A549 (cell line): ENCODE measurements around the gene CHST13. TPM values are rescaled to one million over a fixed set of nuclear protein-coding genes. Genes with fewer than 3 reads are reported as not detected.

Experiments used
- ATAC-seq, 2 experiments: fragments of 200-7000 bp in 1 of 2; fragments of >200 bp in 1 of 2; cut with Nextera tagmentation in 1 of 2; cut with Tn5 transposase in 1 of 2; 3 replicates each; pipeline versions ENCODE4 v1.8.0 to v1.9.1; 2018 to 2020; ENCODE audit warnings: mild to moderate bottlenecking in 1 of 2, moderate library complexity in 1 of 2
- CTCF ChIA-PET: fragments of 300-600 bp; sonication (Branson Sonifier 250); formaldehyde crosslinking; extraction: SDS; loops from one replicate; lab custom pipeline; 2021; ENCODE audit warnings: antibody characterized with exemption, inconsistent platforms; lab: Yijun Ruan, JAX
- POLR2A ChIA-PET: fragments of 350-600 bp; formaldehyde crosslinking; extraction: SDS; loops from one replicate; lab custom pipeline; 2021; ENCODE audit warnings: antibody characterized with exemption, inconsistent platforms; lab: Yijun Ruan, JAX
- DNase-seq, 2 experiments: peaks; one replicate each; pipeline versions ENCODE4 v3.0.0 to v3.0.0-alpha.2; 2011 to 2016; ENCODE audit warnings: low read depth in 1 of 2, low spot score in 1 of 2
- FAIRE-seq: peaks from 2 replicates; lab custom pipeline; 2011; peaks lifted over from hg19 to GRCh38; lab: Jason Lieb, UNC
- H3K27ac ChIP-seq, 2 experiments: fragments of >200 bp; sonication (Bioruptor Twin); formaldehyde crosslinking; 3 replicates each; pipeline ENCODE4 v1.5.1; 2016 to 2017
- H3K4me1 ChIP-seq: fragments of >200 bp; sonication (Bioruptor Twin); formaldehyde crosslinking; 3 replicates; pipeline ENCODE4 v1.6.1; 2016
- H3K4me2 ChIP-seq: fragments of >200 bp; sonication (Bioruptor Twin); formaldehyde crosslinking; 3 replicates; pipeline ENCODE4 v1.6.1; 2016
- H3K4me3 ChIP-seq: fragments of >200 bp; sonication (Bioruptor Twin); formaldehyde crosslinking; 3 replicates; pipeline ENCODE4 v1.5.1; 2016
- H3K9me3 ChIP-seq: fragments of >200 bp; sonication (Bioruptor Twin); formaldehyde crosslinking; 3 replicates; pipeline ENCODE4 v1.6.1; 2016
- CBX8 ChIP-seq: fragments of 200-600 bp; sonication (generic); IDR thresholded peaks from 2 replicates; pipeline ENCODE4 v1.6.1; 2016
- EHMT2 ChIP-seq: fragments of 200-600 bp; sonication (generic); IDR thresholded peaks from 2 replicates; pipeline ENCODE4 v1.6.1; 2016; ENCODE audit warnings: antibody characterized with exemption, low read depth, mild to moderate bottlenecking, moderate library complexity
- EP300 ChIP-seq, 2 experiments: fragments of >200 bp; sonication (Bioruptor Twin); formaldehyde crosslinking; IDR thresholded peaks; 2 replicates in 1 of 2; 3 replicates in 1 of 2; pipeline ENCODE4 v1.6.1; 2016 to 2017
- ESRRA ChIP-seq: fragments of 150-350 bp; IDR thresholded peaks from 2 replicates; pipeline ENCODE4 v1.6.1; 2014; ENCODE audit warnings: mild to moderate bottlenecking, low read length, borderline replicate concordance
- FOSL2 ChIP-seq, 2 experiments: fragments of 450-650 bp in 1 of 2; fragments of >200 bp in 1 of 2; sonication (Bioruptor Twin) in 1 of 2; formaldehyde crosslinking; IDR thresholded peaks; 2 replicates each; pipeline versions ENCODE4 v1.5.0 to v1.6.1; 2016 to 2020; ENCODE audit warnings: mild to moderate bottlenecking in 1 of 2, moderate library complexity in 1 of 2
- FOXS1 ChIP-seq: fragments of 250-450 bp; sonication (Bioruptor Pico); IDR thresholded peaks from 2 replicates; pipeline ENCODE4 v1.5.0; 2020; ENCODE audit warnings: mild to moderate bottlenecking, moderate library complexity
- GATA3 ChIP-seq: IDR thresholded peaks from 2 replicates; pipeline ENCODE4 v1.6.1; 2012; ENCODE audit warnings: borderline replicate concordance
- HEYL ChIP-seq: fragments of 250-450 bp; sonication (Bioruptor Pico); IDR thresholded peaks from 2 replicates; pipeline ENCODE4 v1.8.0; 2021; ENCODE audit warnings: mild to moderate bottlenecking, moderate library complexity
- HOXA7 ChIP-seq: fragments of 250-450 bp; sonication (Bioruptor Pico); IDR thresholded peaks from 2 replicates; pipeline ENCODE4 v1.5.0; 2020; ENCODE audit warnings: mild to moderate bottlenecking, moderate library complexity
- HOXB13 ChIP-seq: fragments of 250-450 bp; sonication (Bioruptor Pico); IDR thresholded peaks from 2 replicates; pipeline ENCODE4 v1.5.0; 2020; ENCODE audit warnings: low read depth, mild to moderate bottlenecking, moderate library complexity
- HOXB5 ChIP-seq: fragments of 250-450 bp; sonication (Bioruptor Pico); IDR thresholded peaks from 2 replicates; pipeline ENCODE4 v1.5.0; 2020; ENCODE audit warnings: mild to moderate bottlenecking, moderate library complexity
- KDM5A ChIP-seq: fragments of 200-600 bp; sonication (generic); IDR thresholded peaks from 2 replicates; pipeline ENCODE4 v1.6.1; 2016; ENCODE audit warnings: antibody characterized with exemption, mild to moderate bottlenecking
- MAFK ChIP-seq: fragments of 450-650 bp; IDR thresholded peaks from 2 replicates; pipeline ENCODE4 v1.6.1; 2014; ENCODE audit not compliant: partially characterized antibody
- PHF8 ChIP-seq: fragments of 200-600 bp; sonication (generic); IDR thresholded peaks from 2 replicates; pipeline ENCODE4 v1.6.1; 2016; ENCODE audit warnings: low read depth, mild to moderate bottlenecking, antibody characterized with exemption, moderate library complexity, borderline replicate concordance
- POLR2A ChIP-seq: IDR thresholded peaks from 2 replicates; pipeline ENCODE4 v1.6.1; 2012; ENCODE audit warnings: mild to moderate bottlenecking, low read length
- RCOR1 ChIP-seq: fragments of 150-350 bp; IDR thresholded peaks from 2 replicates; pipeline ENCODE4 v1.6.1; 2014; ENCODE audit warnings: antibody characterized with exemption, low read length, low read depth
- TFCP2L1 ChIP-seq: fragments of 250-450 bp; sonication (Bioruptor Pico); IDR thresholded peaks from 2 replicates; pipeline ENCODE4 v1.5.0; 2021; ENCODE audit warnings: mild to moderate bottlenecking
- TP53 ChIP-seq: fragments of 250-450 bp; sonication (Bioruptor Pico); IDR thresholded peaks from 2 replicates; pipeline ENCODE4 v1.5.0; 2021; ENCODE audit warnings: mild to moderate bottlenecking, moderate library complexity
- ZC3H11A ChIP-seq: fragments of 450-650 bp; IDR thresholded peaks from 2 replicates; pipeline ENCODE4 v1.6.1; 2014; ENCODE audit warnings: antibody characterized with exemption, mild to moderate bottlenecking
- ZNF302 ChIP-seq: fragments of 250-450 bp; sonication (Bioruptor Pico); IDR thresholded peaks from 2 replicates; pipeline ENCODE4 v1.9.0; 2021; ENCODE audit warnings: inconsistent platforms, mild to moderate bottlenecking, moderate library complexity
- WGBS: methylation state at CpG from one replicate; pipeline ENCODE4 v1.1.6; 2017; ENCODE audit errors: missing lambda C conversion rate; 5-methylcytosine and 5-hydroxymethylcytosine counted together
- polyA plus RNA-seq, 4 experiments: library from polyadenylated mRNA; depleted of rRNA in 3 of 4; stranded (reverse); fragments of >200 nt; fragmentation: RNase III in 1 of 4; extraction: RNeasy Plus Mini Kit Qiagen cat#74134 plus additional on column Dnase treatment in 1 of 4; gene quantifications; 2 replicates in 3 of 4; 3 replicates in 1 of 4; pipeline ENCODE4 v1.2.3, GENCODE V29; 2011 to 2017
- TF ChIP-seq, protein P1 (sequence below): fragments of 200-600 bp; sonication (generic); IDR thresholded peaks from 2 replicates; pipeline ENCODE4 v1.6.1; 2016; ENCODE audit warnings: antibody characterized with exemption, mild to moderate bottlenecking, moderate library complexity
- TF ChIP-seq, protein P2 (sequence below): fragments of 250-450 bp; sonication (Bioruptor Pico); IDR thresholded peaks from 2 replicates; pipeline ENCODE4 v1.5.0; 2020; ENCODE audit warnings: low read depth, mild to moderate bottlenecking, moderate library complexity
- TF ChIP-seq, protein P3 (sequence below): fragments of >200 bp; sonication (Bioruptor Twin); formaldehyde crosslinking; IDR thresholded peaks from 3 replicates; pipeline ENCODE4 v1.5.1; 2016
- TF ChIP-seq, protein P4 (sequence below): IDR thresholded peaks from 2 replicates; pipeline ENCODE4 v1.6.1; 2012; ENCODE audit warnings: low read depth, borderline replicate concordance
- TF ChIP-seq, protein P5 (sequence below): IDR thresholded peaks from 2 replicates; pipeline ENCODE4 v1.6.1; 2012

Gene CHST13
- polyA plus RNA-seq, 2 of the 4 experiments (the other 2 are of a cell fraction): 0.30 to 0.59 TPM

DNA sequence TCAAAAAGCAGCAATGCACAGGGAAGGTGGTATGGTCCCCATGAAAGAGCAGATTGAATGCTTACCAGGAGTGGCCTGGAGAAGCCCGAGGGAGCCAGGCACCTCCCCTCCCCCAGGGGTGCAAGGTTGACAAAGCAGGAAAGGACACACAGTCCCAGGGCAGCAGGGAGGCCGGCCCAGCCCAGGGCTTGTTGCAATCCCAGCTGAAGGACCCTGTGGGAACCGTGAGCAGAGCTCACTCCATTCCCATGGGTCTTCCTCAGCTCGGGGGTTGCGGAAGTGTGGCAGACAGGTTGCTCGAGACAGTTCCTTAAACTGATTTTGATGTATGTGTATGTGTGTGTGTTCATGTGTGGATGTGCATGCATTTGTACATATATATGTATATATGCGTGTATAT is 22.2 kb upstream of the CHST13 start:
- TF ChIP-seq EP300 (IDR thresholded peaks at IDR 0.05) (no peak), MAFK (no peak), RCOR1 (no peak)
- Histone ChIP-seq H3K9me3 (no peaks in the 10 kb centered on the region), H3K4me2 (no peak overlapping the region), H3K4me3 (no peak overlapping the region), H3K27ac (no peak overlapping the region), H3K4me1 (no peaks in the 10 kb centered on the region)
- ChIA-PET CTCF (no interaction called here), POLR2A (no interaction called here)
- WGBS: 75% methylated on average over 5 of the region's 7 CpGs
- no peak for FAIRE-seq
- DNase-seq: no peak
- ATAC-seq: no peak

DNA sequence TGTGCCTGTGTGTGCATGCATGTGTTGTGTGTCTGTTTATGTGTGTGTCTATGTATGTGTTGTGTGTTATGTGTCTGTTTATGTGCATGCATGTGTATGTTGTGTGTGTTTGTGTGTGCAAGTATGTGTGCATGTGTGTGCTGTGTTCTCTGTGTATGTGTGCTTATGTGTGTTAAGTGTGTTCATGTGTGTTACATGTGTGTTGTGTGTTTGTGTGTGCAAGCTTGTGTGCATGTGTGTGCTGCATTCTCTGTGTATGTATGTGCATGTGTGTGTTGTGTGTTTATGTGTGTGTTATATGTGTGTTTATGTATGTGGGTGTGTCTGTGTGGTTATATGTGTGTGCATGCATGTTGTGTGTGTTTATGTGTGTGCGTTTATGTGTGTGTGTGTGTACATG is 21.3 kb upstream of the CHST13 start:
- Histone ChIP-seq H3K4me2 (no peak overlapping the region), H3K9me3 (no peaks in the 10 kb centered on the region), H3K4me3 (no peak overlapping the region), H3K4me1 (no peaks in the 10 kb centered on the region), H3K27ac (no peak overlapping the region)
- WGBS: 29% methylated on average over 1 of the region's 1 CpG
- TF ChIP-seq FOXS1: no peak
- no peak for TF ChIP-seq EHMT2
- TF ChIP-seq TP53: no peak
- no peak for TF ChIP-seq CBX8
- no peak for TF ChIP-seq ZNF302 (CRISPR knock-in tag)
- no peak for TF ChIP-seq HOXA7
- TF ChIP-seq POLR2A: no peak
- TF ChIP-seq TFCP2L1: no peak
- TF ChIP-seq ZC3H11A: no peak
- TF ChIP-seq PHF8: no peak
- TF ChIP-seq MAFK: no peak
- DNase-seq (no peak), FAIRE-seq (no peak), ATAC-seq (no peak)
- ChIA-PET POLR2A (no interaction called here), CTCF (interaction anchor here (3.8 kb wide), 1 partner anchor 20 kb away, joined by 21 read pairs; the partner anchor contains the start of gene CHST13)

DNA sequence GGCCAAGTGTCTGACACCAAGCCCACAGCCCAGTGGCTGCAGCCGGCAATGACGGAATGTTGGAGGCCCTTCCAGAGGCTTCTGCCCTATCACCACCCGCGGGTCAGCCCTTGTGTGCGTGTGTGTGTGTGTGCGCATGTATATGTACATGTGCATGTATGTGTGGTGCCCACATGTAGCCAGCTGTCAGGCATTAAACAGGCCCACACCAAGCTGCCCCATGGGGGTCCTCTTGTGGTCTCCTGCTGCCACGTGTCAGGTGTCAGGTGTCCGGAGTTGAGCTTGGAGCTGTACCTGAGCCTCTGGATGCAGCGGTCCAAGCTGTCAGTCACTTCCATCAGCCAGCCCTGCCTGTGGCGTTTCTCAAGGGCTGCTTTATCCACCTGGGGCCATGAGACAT is 20.3 kb upstream of the CHST13 start:
- CTCF ChIA-PET: interaction anchor here (0.7 to 3.8 kb wide), 2 partner anchors 19 to 393 kb away, joined by 3 to 21 read pairs; partner anchors contain the start of gene CHST13
- no peak for FAIRE-seq
- no peak overlapping the region for H3K4me2 ChIP-seq
- H3K4me1 ChIP-seq: no peaks in the 10 kb centered on the region
- TF ChIP-seq GATA3 (no peak), FOSL2 (IDR thresholded peaks at IDR 0.05) (no peak), FOSL2 (CRISPR knock-in tag; IDR thresholded peaks at IDR 0.05) (no peak), EHMT2 (no peak), HOXB13 (CRISPR knock-in tag) (no peak), ESRRA (no peak), ZC3H11A (no peak), HEYL (CRISPR knock-in tag) (no peak), MAFK (no peak), HOXB5 (CRISPR knock-in tag) (no peak), POLR2A (no peak), KDM5A (no peak), FOXS1 (no peak)
- TF ChIP-seq, protein P1, sequence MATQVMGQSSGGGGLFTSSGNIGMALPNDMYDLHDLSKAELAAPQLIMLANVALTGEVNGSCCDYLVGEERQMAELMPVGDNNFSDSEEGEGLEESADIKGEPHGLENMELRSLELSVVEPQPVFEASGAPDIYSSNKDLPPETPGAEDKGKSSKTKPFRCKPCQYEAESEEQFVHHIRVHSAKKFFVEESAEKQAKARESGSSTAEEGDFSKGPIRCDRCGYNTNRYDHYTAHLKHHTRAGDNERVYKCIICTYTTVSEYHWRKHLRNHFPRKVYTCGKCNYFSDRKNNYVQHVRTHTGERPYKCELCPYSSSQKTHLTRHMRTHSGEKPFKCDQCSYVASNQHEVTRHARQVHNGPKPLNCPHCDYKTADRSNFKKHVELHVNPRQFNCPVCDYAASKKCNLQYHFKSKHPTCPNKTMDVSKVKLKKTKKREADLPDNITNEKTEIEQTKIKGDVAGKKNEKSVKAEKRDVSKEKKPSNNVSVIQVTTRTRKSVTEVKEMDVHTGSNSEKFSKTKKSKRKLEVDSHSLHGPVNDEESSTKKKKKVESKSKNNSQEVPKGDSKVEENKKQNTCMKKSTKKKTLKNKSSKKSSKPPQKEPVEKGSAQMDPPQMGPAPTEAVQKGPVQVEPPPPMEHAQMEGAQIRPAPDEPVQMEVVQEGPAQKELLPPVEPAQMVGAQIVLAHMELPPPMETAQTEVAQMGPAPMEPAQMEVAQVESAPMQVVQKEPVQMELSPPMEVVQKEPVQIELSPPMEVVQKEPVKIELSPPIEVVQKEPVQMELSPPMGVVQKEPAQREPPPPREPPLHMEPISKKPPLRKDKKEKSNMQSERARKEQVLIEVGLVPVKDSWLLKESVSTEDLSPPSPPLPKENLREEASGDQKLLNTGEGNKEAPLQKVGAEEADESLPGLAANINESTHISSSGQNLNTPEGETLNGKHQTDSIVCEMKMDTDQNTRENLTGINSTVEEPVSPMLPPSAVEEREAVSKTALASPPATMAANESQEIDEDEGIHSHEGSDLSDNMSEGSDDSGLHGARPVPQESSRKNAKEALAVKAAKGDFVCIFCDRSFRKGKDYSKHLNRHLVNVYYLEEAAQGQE: no peak
- TF ChIP-seq, protein P2, sequence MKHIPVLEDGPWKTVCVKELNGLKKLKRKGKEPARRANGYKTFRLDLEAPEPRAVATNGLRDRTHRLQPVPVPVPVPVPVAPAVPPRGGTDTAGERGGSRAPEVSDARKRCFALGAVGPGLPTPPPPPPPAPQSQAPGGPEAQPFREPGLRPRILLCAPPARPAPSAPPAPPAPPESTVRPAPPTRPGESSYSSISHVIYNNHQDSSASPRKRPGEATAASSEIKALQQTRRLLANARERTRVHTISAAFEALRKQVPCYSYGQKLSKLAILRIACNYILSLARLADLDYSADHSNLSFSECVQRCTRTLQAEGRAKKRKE (CRISPR knock-in tag): no peak
- TF ChIP-seq, protein P3, sequence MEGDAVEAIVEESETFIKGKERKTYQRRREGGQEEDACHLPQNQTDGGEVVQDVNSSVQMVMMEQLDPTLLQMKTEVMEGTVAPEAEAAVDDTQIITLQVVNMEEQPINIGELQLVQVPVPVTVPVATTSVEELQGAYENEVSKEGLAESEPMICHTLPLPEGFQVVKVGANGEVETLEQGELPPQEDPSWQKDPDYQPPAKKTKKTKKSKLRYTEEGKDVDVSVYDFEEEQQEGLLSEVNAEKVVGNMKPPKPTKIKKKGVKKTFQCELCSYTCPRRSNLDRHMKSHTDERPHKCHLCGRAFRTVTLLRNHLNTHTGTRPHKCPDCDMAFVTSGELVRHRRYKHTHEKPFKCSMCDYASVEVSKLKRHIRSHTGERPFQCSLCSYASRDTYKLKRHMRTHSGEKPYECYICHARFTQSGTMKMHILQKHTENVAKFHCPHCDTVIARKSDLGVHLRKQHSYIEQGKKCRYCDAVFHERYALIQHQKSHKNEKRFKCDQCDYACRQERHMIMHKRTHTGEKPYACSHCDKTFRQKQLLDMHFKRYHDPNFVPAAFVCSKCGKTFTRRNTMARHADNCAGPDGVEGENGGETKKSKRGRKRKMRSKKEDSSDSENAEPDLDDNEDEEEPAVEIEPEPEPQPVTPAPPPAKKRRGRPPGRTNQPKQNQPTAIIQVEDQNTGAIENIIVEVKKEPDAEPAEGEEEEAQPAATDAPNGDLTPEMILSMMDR: no peak
- TF ChIP-seq, protein P4, sequence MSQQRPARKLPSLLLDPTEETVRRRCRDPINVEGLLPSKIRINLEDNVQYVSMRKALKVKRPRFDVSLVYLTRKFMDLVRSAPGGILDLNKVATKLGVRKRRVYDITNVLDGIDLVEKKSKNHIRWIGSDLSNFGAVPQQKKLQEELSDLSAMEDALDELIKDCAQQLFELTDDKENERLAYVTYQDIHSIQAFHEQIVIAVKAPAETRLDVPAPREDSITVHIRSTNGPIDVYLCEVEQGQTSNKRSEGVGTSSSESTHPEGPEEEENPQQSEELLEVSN: no peak
- TF ChIP-seq, protein P5, sequence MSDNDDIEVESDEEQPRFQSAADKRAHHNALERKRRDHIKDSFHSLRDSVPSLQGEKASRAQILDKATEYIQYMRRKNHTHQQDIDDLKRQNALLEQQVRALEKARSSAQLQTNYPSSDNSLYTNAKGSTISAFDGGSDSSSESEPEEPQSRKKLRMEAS: no peak
- TF ChIP-seq, all 56 proteins: peak for 0
- DNase-seq (no peak), ATAC-seq (no peak)
- 80% methylated on average over 1 of the region's 10 CpGs for WGBS
- POLR2A ChIA-PET: no interaction called here
- Histone ChIP-seq H3K9me3 (no peaks in the 10 kb centered on the region), H3K4me3 (no peak overlapping the region), H3K27ac (no peak overlapping the region)
